Ishikawa (cell line): Measurements from ENCODE around the gene PTPRE.

ENCODE experiments used
- CEBPB ChIP-seq: IDR thresholded peaks from 2 replicates; pipeline ENCODE4 v1.6.1; 2012
- CREB1 ChIP-seq: IDR thresholded peaks from 2 replicates; pipeline ENCODE4 v1.6.1; 2012; ENCODE audit warnings: low read depth
- EP300 ChIP-seq: IDR thresholded peaks from 2 replicates; pipeline ENCODE4 v1.6.1; 2012; ENCODE audit warnings: borderline replicate concordance
- NFIC ChIP-seq: IDR thresholded peaks from 2 replicates; pipeline ENCODE4 v1.6.1; 2012
- RAD21 ChIP-seq: IDR thresholded peaks from 2 replicates; pipeline ENCODE4 v1.6.1; 2012; ENCODE audit warnings: low read depth
- TAF1 ChIP-seq: IDR thresholded peaks from 2 replicates; pipeline ENCODE4 v1.6.1; 2012; ENCODE audit warnings: low read depth, mild to moderate bottlenecking
- TCF12 ChIP-seq: IDR thresholded peaks from 2 replicates; pipeline ENCODE4 v1.6.1; 2012; ENCODE audit warnings: low read depth
- USF1 ChIP-seq: IDR thresholded peaks from 2 replicates; pipeline ENCODE4 v1.6.1; 2012
- YY1 ChIP-seq: IDR thresholded peaks from 2 replicates; pipeline ENCODE4 v1.6.1; 2012; ENCODE audit warnings: low read depth
- TF ChIP-seq, protein P1 (sequence below): IDR thresholded peaks from 2 replicates; pipeline ENCODE4 v1.6.1; 2012
- TF ChIP-seq, protein P2 (sequence below): IDR thresholded peaks from 2 replicates; pipeline ENCODE4 v1.6.1; 2012; ENCODE audit warnings: low read depth, mild to moderate bottlenecking

DNA sequence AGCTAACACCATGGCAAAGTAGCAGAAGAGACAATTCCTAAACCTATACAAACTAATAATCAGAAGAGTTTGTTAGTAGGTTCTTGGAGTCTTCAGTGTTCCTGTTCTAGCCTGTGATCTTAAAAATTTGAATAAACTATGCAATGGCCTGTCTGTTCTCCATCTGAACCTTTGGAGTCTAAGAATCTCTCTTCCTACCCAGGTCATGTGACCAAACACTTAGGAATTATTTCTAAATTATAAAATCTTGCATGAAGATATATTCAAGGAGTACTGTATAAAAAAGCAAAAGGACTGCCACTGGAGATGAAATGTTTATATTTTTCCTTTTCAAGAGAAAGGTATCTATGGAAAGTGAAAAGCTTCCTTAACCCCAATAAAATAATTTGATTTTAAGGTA is 216.9 kb downstream of the PTPRE start:
- no peak for TF ChIP-seq CREB1
- no peak for TF ChIP-seq RAD21
- no peak for TF ChIP-seq EP300
- TF ChIP-seq, protein P1, sequence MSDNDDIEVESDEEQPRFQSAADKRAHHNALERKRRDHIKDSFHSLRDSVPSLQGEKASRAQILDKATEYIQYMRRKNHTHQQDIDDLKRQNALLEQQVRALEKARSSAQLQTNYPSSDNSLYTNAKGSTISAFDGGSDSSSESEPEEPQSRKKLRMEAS = no peak
- TF ChIP-seq, protein P2, sequence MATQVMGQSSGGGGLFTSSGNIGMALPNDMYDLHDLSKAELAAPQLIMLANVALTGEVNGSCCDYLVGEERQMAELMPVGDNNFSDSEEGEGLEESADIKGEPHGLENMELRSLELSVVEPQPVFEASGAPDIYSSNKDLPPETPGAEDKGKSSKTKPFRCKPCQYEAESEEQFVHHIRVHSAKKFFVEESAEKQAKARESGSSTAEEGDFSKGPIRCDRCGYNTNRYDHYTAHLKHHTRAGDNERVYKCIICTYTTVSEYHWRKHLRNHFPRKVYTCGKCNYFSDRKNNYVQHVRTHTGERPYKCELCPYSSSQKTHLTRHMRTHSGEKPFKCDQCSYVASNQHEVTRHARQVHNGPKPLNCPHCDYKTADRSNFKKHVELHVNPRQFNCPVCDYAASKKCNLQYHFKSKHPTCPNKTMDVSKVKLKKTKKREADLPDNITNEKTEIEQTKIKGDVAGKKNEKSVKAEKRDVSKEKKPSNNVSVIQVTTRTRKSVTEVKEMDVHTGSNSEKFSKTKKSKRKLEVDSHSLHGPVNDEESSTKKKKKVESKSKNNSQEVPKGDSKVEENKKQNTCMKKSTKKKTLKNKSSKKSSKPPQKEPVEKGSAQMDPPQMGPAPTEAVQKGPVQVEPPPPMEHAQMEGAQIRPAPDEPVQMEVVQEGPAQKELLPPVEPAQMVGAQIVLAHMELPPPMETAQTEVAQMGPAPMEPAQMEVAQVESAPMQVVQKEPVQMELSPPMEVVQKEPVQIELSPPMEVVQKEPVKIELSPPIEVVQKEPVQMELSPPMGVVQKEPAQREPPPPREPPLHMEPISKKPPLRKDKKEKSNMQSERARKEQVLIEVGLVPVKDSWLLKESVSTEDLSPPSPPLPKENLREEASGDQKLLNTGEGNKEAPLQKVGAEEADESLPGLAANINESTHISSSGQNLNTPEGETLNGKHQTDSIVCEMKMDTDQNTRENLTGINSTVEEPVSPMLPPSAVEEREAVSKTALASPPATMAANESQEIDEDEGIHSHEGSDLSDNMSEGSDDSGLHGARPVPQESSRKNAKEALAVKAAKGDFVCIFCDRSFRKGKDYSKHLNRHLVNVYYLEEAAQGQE = no peak
- no peak for TF ChIP-seq YY1
- no peak for TF ChIP-seq NFIC
- no peak for TF ChIP-seq TAF1
- TF ChIP-seq USF1 = no peak
- TF ChIP-seq CEBPB = no peak
- no peak for TF ChIP-seq TCF12
